H1 (cell line): ENCODE measurements around the gene APBA3.

Source experiments
- BRCA1 ChIP-seq: IDR thresholded peaks from 2 replicates; pipeline ENCODE4 v1.6.1; 2012; ENCODE audit warnings: low read depth, low read length, improper control_type of control experiment
- CTCF ChIP-seq, 3 experiments: IDR thresholded peaks; 1 replicate in 2 of 3; 2 replicates in 1 of 3; pipeline versions ENCODE4 v1.5.1 to v1.6.1; 2011; ENCODE audit warnings: low read length in 3 of 3, mild to moderate bottlenecking in 3 of 3, inconsistent platforms in 2 of 3, low read depth in 1 of 3, moderate library complexity in 1 of 3; ENCODE audit not compliant: insufficient read depth in 1 of 3; ENCODE audit errors: control extremely low read depth in 1 of 3
- NRF1 ChIP-seq: IDR thresholded peaks from 2 replicates; pipeline ENCODE4 v1.6.1; 2011; ENCODE audit warnings: mild to moderate bottlenecking, low read depth, low read length, improper control_type of control experiment
- POLR2A ChIP-seq, 2 experiments: IDR thresholded peaks; 1 replicate in 1 of 2; 2 replicates in 1 of 2; pipeline ENCODE4 v1.6.1; 2011; ENCODE audit warnings: low read depth in 2 of 2, low read length in 2 of 2, mild to moderate bottlenecking in 2 of 2; ENCODE audit errors: control extremely low read depth in 1 of 2

GRCh38 chr19:3775374-3775711 lies 13.9 kb upstream of the APBA3 start:
- no peak for TF ChIP-seq CTCF (IDR thresholded peaks at IDR 0.05; ENCODE audit: control extremely low read depth in 1 of 3, insufficient read depth in 1 of 3, low read depth in 1 of 3, low read length in 3 of 3)
- TF ChIP-seq BRCA1, result no peak
- TF ChIP-seq POLR2A (IDR thresholded peaks at IDR 0.05; ENCODE audit: control extremely low read depth in 1 of 2, low read depth in 2 of 2, low read length in 2 of 2), result no peak
- TF ChIP-seq NRF1, result no peak
